Non-pigmented ciliary epithelial cell (primary cell): ENCODE measurements around the gene INTS6.

Experiments
- DNase-seq: peaks from one replicate; pipeline ENCODE4 v3.0.0-alpha.2; 2010; ENCODE audit warnings: low read depth

INTS6 gene, protein sequence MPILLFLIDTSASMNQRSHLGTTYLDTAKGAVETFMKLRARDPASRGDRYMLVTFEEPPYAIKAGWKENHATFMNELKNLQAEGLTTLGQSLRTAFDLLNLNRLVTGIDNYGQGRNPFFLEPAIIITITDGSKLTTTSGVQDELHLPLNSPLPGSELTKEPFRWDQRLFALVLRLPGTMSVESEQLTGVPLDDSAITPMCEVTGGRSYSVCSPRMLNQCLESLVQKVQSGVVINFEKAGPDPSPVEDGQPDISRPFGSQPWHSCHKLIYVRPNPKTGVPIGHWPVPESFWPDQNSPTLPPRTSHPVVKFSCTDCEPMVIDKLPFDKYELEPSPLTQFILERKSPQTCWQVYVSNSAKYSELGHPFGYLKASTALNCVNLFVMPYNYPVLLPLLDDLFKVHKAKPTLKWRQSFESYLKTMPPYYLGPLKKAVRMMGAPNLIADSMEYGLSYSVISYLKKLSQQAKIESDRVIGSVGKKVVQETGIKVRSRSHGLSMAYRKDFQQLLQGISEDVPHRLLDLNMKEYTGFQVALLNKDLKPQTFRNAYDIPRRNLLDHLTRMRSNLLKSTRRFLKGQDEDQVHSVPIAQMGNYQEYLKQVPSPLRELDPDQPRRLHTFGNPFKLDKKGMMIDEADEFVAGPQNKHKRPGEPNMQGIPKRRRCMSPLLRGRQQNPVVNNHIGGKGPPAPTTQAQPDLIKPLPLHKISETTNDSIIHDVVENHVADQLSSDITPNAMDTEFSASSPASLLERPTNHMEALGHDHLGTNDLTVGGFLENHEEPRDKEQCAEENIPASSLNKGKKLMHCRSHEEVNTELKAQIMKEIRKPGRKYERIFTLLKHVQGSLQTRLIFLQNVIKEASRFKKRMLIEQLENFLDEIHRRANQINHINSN

GRCh38 chr13:51452361-51453206, at the start of gene INTS6:
Gene INTS6, minus strand, starts transcription at chr13:51453036. Its CDS starts 511 bp downstream, at chr13:51452525.
- DNase-seq, result peak; percentile 96

DNA sequence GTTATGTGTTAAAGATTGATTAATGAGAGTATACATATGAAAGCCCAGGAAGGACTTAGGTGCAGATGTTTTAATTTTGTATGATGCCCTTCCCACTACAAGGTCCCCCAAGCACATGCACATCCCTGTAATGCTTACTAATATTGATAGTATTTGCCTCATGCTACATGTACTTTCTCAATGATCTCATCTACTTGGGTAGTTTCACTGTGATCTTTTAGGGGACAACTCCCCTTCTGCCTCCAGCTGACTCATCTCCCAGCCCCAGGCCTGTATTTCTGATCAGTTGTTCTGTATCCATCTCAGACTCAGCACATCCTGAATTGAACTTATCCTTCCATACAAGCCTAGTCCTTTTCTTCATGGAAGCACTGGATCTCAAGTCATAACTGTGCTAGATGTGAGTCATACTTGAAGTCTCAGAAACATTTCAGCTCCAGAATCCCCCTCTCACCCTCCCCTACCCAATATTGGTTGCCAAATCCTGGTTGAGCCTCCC, 49.4 kb upstream of the INTS6 start:
- no peak for DNase-seq

DNA sequence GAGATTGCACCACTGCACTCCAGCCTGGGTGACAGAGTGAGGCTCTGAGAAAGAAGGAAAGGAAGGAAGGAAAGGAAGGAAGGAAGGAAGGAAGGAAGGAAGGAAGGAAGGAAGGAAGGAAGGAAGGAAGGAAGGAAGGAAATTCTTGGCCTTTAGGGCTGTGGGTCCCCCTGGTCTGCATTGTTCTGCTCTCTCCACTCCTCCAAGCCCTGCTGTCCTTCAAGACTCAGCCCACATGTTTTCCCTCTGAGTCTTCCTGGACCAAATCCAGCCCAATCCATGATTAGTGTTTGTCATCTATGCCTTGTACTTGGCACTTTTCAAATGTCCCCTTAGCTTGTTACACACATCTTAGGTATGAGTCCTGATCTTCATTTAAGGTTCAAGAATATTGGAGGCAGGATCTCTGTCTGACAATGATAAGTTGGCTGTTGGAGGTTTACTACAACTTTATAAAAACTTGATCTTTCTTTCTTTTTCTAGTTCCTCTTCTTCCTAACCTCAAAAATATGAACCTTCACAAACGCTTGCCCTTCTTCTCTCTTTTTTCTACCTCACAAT, 48.8 kb upstream of the INTS6 start:
- DNase-seq, result no peak

- DNase-seq, result no peak
Measured at GRCh38 chr13:51501096-51501495, 48.3 kb upstream of the INTS6 start.

DNA sequence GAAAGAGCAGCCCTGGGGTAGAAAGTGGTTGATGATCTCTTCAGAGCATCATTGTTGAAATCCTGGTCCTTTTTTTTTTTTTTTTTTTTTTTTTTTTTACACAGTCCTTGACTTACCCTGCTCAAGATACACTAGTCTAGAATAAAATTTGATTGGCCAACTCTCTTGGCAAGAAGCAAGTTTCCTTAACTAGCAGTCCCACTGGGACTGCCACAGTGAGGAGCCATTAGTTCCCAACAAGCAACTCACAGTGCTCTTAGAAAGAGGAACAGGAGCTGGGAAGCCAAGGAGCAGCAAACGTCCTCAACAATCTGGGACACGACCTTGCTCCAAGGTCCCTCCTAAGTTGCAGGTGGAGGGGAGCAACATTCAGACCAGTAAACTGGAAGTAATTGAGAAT, 47.9 kb upstream of the INTS6 start:
- DNase-seq, result no peak

- DNase-seq, result no peak
Measured at GRCh38 chr13:51499841-51500240, 47.0 kb upstream of the INTS6 start.

GRCh38 chr13:51495316-51495715, 42.5 kb upstream of the INTS6 start:
- DNase-seq, result no peak

- DNase-seq, result no peak
Measured at GRCh38 chr13:51494156-51494555, 41.3 kb upstream of the INTS6 start.

DNA sequence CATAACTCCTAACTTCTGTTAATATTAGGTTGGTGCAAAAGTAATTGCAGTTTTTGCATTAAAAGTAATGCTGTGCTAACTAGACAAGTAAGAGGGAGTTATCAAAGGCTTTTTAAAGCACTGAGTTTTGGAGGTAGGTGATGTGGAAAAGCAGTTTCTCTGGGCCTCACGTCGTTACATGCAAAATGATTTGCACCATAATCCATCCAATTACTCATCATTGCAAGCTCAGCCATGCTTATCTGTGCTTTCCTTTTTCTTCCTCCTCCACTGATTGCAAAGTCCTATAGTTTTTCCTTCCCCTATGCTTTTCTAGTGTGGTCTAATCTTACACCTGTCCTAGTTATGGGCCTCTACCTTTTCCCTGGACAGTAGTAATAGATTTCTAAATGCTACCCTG, 35.4 kb upstream of the INTS6 start:
- DNase-seq, result no peak

DNA sequence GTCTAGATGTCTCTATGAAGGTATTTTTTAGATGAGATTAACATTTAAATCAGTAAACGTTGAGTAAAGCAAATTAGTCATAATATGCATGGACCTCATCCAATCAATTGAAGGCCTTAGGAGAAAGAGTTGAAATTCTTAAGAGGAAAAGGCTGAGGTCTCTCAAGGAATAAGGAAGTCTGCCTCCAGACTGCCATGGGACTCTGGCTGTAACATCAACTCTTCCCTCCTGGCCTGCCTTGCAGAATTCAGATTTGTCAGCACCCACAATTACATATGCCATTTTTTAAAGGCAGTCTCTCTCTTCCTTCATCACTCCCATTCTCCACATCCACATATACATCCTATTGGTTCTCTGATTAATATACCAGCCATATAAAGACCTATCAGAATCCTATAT, 28.8 kb upstream of the INTS6 start:
- no peak for DNase-seq

DNA sequence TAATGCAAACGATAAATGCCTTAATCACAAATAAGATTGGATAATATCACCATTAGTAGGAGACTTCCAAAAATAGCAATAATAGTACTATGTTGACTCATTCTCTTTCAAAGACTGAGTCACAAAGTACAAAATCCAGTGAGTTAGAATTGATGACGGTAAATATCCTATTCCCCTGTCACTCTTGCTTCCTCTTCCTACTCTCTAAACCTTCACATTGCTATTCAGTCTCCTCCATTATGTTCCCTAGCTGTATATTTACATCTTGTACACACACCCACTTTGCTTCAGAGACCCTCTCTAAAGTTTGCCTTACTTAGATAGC, 26.3 kb upstream of the INTS6 start:
- DNase-seq, result no peak

DNA sequence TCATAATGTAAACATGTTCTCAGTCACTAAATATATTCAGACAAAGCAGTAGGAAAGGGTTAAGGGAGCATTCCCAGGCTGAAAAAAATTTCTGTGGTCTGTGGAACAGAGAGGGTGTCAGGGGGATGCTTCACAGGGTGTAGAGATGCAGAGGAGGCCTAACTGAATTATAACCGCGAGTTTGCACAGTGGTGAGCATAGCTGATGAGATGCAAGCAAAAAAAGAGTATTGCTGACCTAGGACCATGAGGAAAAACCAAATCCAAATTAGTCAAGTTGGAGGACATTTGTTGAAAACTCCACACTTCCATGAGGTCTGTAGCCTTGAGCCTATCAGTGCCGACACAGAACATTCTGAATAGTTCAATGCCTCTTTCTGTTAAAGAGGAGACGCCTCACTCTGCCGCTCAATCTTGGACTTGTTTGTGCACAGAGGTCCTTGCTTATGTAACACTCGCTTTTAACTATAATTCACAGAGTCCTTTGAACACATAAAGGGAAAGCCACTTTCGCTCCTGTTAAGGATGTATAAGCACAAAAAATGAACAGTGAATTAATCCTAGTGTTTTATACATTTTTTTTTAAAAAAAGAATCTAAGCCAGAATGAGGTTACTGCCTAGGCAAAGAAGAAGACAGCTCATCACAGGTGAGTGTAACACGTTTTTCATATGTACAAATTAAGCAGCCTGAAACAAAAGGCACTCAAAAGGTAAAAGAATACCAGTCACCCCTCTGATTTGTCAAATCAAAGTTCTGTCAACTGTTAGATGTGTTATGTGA, 25.8 kb upstream of the INTS6 start:
- DNase-seq, result no peak

DNA sequence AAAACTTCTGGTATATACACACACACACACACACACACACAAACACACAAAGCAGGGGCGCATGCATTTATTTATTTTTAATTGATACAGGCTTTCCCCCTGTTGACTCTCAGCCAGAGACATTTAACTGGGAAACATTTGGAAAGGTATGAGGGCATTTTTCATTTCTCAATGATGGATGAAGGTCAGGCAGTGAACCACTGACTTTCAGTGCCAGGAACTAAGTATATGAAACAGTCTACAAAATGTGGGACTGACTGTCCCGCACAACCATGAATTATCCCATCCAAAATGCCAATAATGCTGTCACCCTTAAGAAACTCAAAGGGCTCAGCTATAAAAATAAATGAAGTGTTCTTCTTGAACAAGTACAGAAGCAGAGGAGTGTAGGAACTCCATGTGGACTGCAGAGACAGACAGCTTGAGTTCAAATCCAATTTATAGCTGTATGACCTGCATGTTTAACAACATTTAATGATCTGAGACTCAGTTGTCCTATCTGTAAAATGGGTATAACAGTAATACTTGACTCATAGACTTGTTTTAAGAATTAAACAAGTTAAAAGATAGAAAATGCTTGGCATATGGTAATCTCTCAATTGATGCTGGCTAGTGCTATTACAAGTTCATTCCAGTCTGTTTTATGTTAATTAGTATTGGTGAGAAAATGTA, 25.0 kb upstream of the INTS6 start:
- no peak for DNase-seq

GRCh38 chr13:51477149-51477548, 24.3 kb upstream of the INTS6 start:
- DNase-seq, result no peak

DNA sequence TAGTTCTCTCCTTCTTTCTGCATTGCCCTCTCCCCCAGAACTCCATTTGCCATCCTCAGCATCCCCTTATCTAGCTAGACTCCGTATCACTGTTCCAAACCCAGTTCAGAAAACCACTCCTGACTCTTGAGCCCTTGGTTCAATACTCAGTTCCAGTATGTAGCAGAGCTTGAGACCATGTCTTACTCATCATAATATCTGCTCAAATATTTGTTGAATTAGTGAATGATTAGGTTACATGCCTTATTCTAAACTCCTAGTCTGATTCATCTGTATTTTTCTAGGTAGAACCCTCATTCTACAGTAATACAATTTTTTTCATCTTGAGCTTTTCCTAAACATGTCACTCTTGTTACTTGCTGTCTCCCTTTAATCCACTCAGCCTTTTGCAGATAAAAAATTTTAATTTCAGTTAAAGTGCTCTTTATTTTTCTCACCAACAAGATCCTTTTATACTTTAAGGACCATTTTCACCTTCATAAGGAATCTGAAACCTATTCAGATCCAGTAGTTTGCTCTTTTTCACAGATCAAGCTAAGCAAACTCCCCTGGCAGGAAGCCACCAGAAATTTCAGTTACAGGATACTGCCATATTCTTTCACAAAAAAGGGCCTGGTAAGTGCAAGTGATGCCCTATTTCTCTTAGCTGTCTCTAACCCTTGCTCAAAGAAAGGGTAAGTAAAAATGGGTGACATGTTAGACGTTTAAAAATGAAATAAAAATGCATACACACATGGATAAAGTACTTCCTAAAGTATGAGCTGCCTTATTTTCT, 23.1 kb upstream of the INTS6 start:
- DNase-seq, result no peak

DNA sequence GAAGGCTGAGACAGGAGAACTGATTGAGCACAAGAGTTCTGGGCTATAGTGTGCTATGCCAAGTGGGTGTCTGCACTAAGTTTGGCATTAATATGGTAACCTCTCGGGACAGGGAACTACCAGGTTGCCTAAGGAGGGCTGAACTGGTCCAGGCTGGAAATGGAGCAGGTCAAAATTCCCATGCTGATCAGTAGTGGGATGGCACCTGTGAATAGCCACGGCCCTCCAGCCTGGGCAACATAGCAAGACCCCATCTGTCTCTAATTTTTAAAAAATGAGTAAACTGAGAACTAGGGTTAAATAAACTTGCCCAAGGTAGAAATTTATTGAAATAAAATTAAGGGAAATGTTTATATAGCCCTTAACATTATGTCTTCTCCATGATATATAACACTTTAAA, 17.0 kb upstream of the INTS6 start:
- no peak for DNase-seq

- no peak for DNase-seq
Measured at GRCh38 chr13:51467730-51468129, 14.9 kb upstream of the INTS6 start.

- DNase-seq, result no peak
Measured at GRCh38 chr13:51465124-51465523, 12.3 kb upstream of the INTS6 start.

GRCh38 chr13:51457086-51457815, 4.4 kb upstream of the INTS6 start:
- DNase-seq, result no peak
